Fibroblast of mammary gland (primary cell): ENCODE data around the gene VSTM1.

ENCODE experiments used
- DNase-seq: peaks from one replicate; pipeline ENCODE4 v3.0.0-alpha.2; 2010; ENCODE audit warnings: low read depth
- H3K4me3 ChIP-seq: 2 replicates; pipeline ENCODE4 v1.5.1; 2011; ENCODE audit warnings: low read depth, mild to moderate bottlenecking, low read length, moderate library complexity; ENCODE audit not compliant: control insufficient read depth
- CTCF ChIP-seq: conservative IDR thresholded peaks from 2 replicates; pipeline ENCODE4 v1.5.1; 2011; ENCODE audit warnings: low read depth, low read length, inconsistent platforms; ENCODE audit not compliant: control insufficient read depth, insufficient read depth

Gene VSTM1

GRCh38 chr19:53998223-53998622, 65.5 kb downstream of the VSTM1 start:
- no peak for TF ChIP-seq CTCF
- DNase-seq = no peak
- no peak overlapping the region for H3K4me3 ChIP-seq

- no peak for TF ChIP-seq CTCF
Observed at GRCh38 chr19:53994811-53995210, 68.9 kb downstream of the VSTM1 start.

GRCh38 chr19:53993448-53993847, 70.2 kb downstream of the VSTM1 start:
- H3K4me3 ChIP-seq = no peak overlapping the region
- DNase-seq = no peak
- no peak for TF ChIP-seq CTCF

More at GRCh38 chr19:53994811-53995210, 68.9 kb downstream of the VSTM1 start:
- H3K4me3 ChIP-seq = no peak overlapping the region
- peak; percentile 37 for DNase-seq

GRCh38 chr19:53992815-53993214, 70.9 kb downstream of the VSTM1 start:
- TF ChIP-seq CTCF = no peak
- DNase-seq = no peak
- no peak overlapping the region for H3K4me3 ChIP-seq

- TF ChIP-seq CTCF = no peak
- H3K4me3 ChIP-seq = no peak overlapping the region
- no peak for DNase-seq
Observed at GRCh38 chr19:53992211-53992610, 71.5 kb downstream of the VSTM1 start.

- no peak for TF ChIP-seq CTCF
- no peak within 1 kb of the TSS for H3K4me3 ChIP-seq
- DNase-seq = no peak
Observed at GRCh38 chr19:53991224-53992113, 72.2 kb downstream of the VSTM1 start, which contains the start of gene CACNG6. CACNG6 (plus strand) TSS chr19:53991637; CDS start chr19:53992878, 1,241 bp downstream.
